B cell (primary cell): Measurements from ENCODE around the gene TF. TPM values are rescaled to one million over a fixed set of nuclear protein-coding genes. Genes with fewer than 3 reads are reported as not detected.

ENCODE experiments used
- ATAC-seq: fragments of 200-7000 bp; cut with Tn5 transposase; one replicate; pipeline ENCODE4 v1.10.0; 2021; ENCODE audit warnings: low read depth, mild to moderate bottlenecking, moderate number of reproducible peaks, moderate library complexity
- CTCF ChIA-PET: fragments of 350-600 bp; sonication (Branson Sonifier 250); formaldehyde crosslinking; loops from one replicate; lab custom pipeline; 2021; ENCODE audit warnings: antibody characterized with exemption, inconsistent platforms; lab: Charles Lee
- POLR2A ChIA-PET: fragments of 350-600 bp; sonication (Branson Sonifier 250); formaldehyde crosslinking; loops from one replicate; lab custom pipeline; 2021; ENCODE audit warnings: antibody characterized with exemption; lab: Charles Lee
- DNase-seq: peaks from one replicate; pipeline ENCODE4 v3.0.0; 2013
- H2AFZ ChIP-seq: 2 replicates; pipeline ENCODE4 v1.6.1; 2012; ENCODE audit warnings: mild to moderate bottlenecking, low read depth, low read length; ENCODE audit not compliant: insufficient read depth, poor library complexity, severe bottlenecking
- H3K27ac ChIP-seq, 2 donors: 1 replicate in 1 of 2; 2 replicates in 1 of 2; pipeline ENCODE4 v1.5.1; 2012 to 2013; ENCODE audit warnings: low read length in 2 of 2, mild to moderate bottlenecking in 2 of 2, moderate library complexity in 1 of 2
- H3K27me3 ChIP-seq, 4 experiments: fragments of 200-600 bp in 1 of 4; sonication (generic) in 1 of 4; replicated peaks in 1 of 4; 1 replicate in 2 of 4; 2 replicates in 2 of 4; pipeline versions ENCODE4 v1.6.1 to v1.7.0; 2013 to 2016; ENCODE audit warnings: low read length in 3 of 4, mild to moderate bottlenecking in 2 of 4, mixed read lengths in 1 of 4, moderate library complexity in 1 of 4; ENCODE audit not compliant: insufficient read depth in 4 of 4, control insufficient read depth in 3 of 4; ENCODE audit errors: control extremely low read depth in 1 of 4
- H3K36me3 ChIP-seq, 2 experiments: replicated peaks in 1 of 2; 1 replicate in 1 of 2; 2 replicates in 1 of 2; pipeline versions ENCODE4 v1.6.1 to v1.7.1; 2013; ENCODE audit warnings: low read length in 1 of 2; ENCODE audit not compliant: insufficient read depth in 2 of 2, control insufficient read depth in 1 of 2; ENCODE audit errors: control extremely low read depth in 1 of 2, extremely low read depth in 1 of 2
- H3K4me1 ChIP-seq, 2 donors: fragments of 200-600 bp in 1 of 2; sonication (generic) in 1 of 2; 1 replicate in 1 of 2; 2 replicates in 1 of 2; pipeline versions ENCODE4 v1.5.1 to v1.6.1; 2013 to 2017; ENCODE audit warnings: low read length in 2 of 2; ENCODE audit not compliant: control insufficient read depth in 2 of 2, insufficient read depth in 2 of 2
- H3K4me2 ChIP-seq: replicated peaks from 2 replicates; pipeline ENCODE3; 2012; ENCODE audit warnings: mild to moderate bottlenecking, low read depth, low read length; ENCODE audit not compliant: poor library complexity, severe bottlenecking
- H3K4me3 ChIP-seq, 5 experiments: fragments of 200-600 bp in 1 of 5; sonication (generic) in 1 of 5; 1 replicate in 3 of 5; 2 replicates in 2 of 5; pipeline versions ENCODE4 v1.5.1 to v1.7.0; 2011 to 2016; ENCODE audit warnings: low read length in 4 of 5, mild to moderate bottlenecking in 4 of 5, low read depth in 2 of 5, control low read depth in 1 of 5, moderate library complexity in 1 of 5; ENCODE audit not compliant: insufficient read depth in 1 of 5; ENCODE audit errors: control extremely low read depth in 1 of 5, extremely low read depth in 1 of 5
- H3K79me2 ChIP-seq: fragments of 200-600 bp; sonication (generic); one replicate; pipeline ENCODE4 v1.6.0; 2016; ENCODE audit warnings: low read length; ENCODE audit not compliant: control insufficient read depth, insufficient read depth
- H3K9ac ChIP-seq: fragments of 200-600 bp; sonication (generic); 2 replicates; pipeline ENCODE4 v1.6.1; 2017; ENCODE audit warnings: mild to moderate bottlenecking, low read length, moderate library complexity
- H3K9me3 ChIP-seq, 3 donors: one replicate each; pipeline versions ENCODE4 v1.6.1 to v1.7.1; 2013; ENCODE audit warnings: low read length in 2 of 3; ENCODE audit not compliant: control insufficient read depth in 2 of 3, insufficient read depth in 1 of 3; ENCODE audit errors: control extremely low read depth in 1 of 3
- H4K20me1 ChIP-seq: 2 replicates; pipeline ENCODE4 v1.6.0; 2012; ENCODE audit warnings: mild to moderate bottlenecking, low read length; ENCODE audit not compliant: insufficient read depth, control insufficient read depth, poor library complexity, severe bottlenecking
- H3K27ac Mint-ChIP-seq: one replicate; pipeline ENCODE4 v1.8.0; 2021; ENCODE audit warnings: mixed read lengths
- H3K27me3 Mint-ChIP-seq: one replicate; pipeline ENCODE4 v1.8.0; 2021; ENCODE audit warnings: mixed read lengths
- H3K4me1 Mint-ChIP-seq: one replicate; pipeline ENCODE4 v1.8.0; 2021; ENCODE audit warnings: mixed read lengths
- H3K4me3 Mint-ChIP-seq: one replicate; pipeline ENCODE4 v1.8.0; 2021; ENCODE audit warnings: mixed read lengths
- H3K9me3 Mint-ChIP-seq: one replicate; pipeline ENCODE4 v1.8.0; 2022; ENCODE audit warnings: mixed read lengths; ENCODE audit not compliant: insufficient read depth
- EZH2 ChIP-seq: IDR thresholded peaks from 2 replicates; pipeline ENCODE4 v1.6.1; 2012; ENCODE audit warnings: borderline replicate concordance, low read depth, mild to moderate bottlenecking, moderate library complexity, low read length; ENCODE audit not compliant: insufficient read depth, poor library complexity, severe bottlenecking
- WGBS: methylation state at CpG from one replicate; pipeline ENCODE4 v1.1.5; 2013; ENCODE audit warnings: missing lambda C conversion rate; ENCODE audit not compliant: insufficient coverage; 5-methylcytosine and 5-hydroxymethylcytosine counted together
- intact Hi-C: fragments of 100-400 bp; cut with micrococcal nuclease; formaldehyde crosslinking; loops from one replicate; pipeline ENCODE4 v1.10.0; 2022
- polyA plus RNA-seq: library from polyadenylated mRNA; depleted of rRNA; stranded (reverse); fragments of >200 nt; gene quantifications from 2 replicates; pipeline ENCODE4 v1.2.3, GENCODE V29; 2012
- total RNA-seq, 2 donors: library from RNA; stranded (reverse); fragments of 120-200 nt in 1 of 2; gene quantifications; 1 replicate in 1 of 2; 2 replicates in 1 of 2; pipeline versions ENCODE4 v1.2.3 to v1.2.4, GENCODE V29; 2013 to 2022
- TF ChIP-seq, protein P1 (sequence below): fragments of 200-600 bp; IDR thresholded peaks from one replicate; pipeline ENCODE4 v1.8.0; 2022; ENCODE audit warnings: antibody characterized with exemption, mild to moderate bottlenecking

TF gene
- total and polyA plus RNA-seq, 2 donors (not counting 1 experiment from before 2014, with no cell fraction given): 0.27 to 0.37 TPM

DNA sequence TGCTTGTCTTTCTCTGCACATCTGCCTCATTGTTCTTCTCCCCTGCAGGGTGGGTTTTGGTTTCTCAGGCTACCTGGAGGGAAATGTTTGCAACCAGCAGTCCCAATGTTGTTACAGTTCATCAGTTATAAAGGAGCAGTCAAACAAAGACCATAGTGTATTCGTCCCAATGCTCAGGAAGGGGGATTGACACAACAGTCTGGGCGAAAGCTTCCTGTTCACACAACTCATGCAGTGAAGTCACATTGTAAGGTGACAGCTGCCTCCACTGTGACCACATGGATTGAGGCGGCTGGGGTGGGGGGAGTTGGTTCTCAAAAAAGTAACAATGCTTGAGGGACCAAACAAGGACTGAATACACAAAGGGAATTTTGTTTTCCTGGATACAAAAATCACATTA lies 28.8 kb upstream of the TF start:
- CTCF ChIA-PET: no interaction called here
- 64% methylated on average over 2 of the region's 3 CpGs for WGBS
- Histone ChIP-seq H3K36me3 (no peaks in the 10 kb centered on the region), H3K4me2 (no peak overlapping the region), H2AFZ (no peak overlapping the region), H3K4me1 (no peaks in the 10 kb centered on the region), H3K27ac (no peak overlapping the region), H3K4me3 (no peak overlapping the region), H3K9me3 (peaks cover 0 to 4% (median 3%) of the 10 kb centered on the region in 3 donors), H3K9ac (no peak overlapping the region), H3K27me3 (no peaks in the 10 kb centered on the region), H4K20me1 (no peaks in the 10 kb centered on the region), H3K79me2 (no peaks in the 10 kb centered on the region)
- Mint-ChIP-seq H3K27ac (no peak overlapping the region), H3K9me3 (no peaks in the 10 kb centered on the region), H3K27me3 (peaks cover 4% of the 10 kb centered on the region), H3K4me3 (no peak overlapping the region), H3K4me1 (no peaks in the 10 kb centered on the region)
- intact Hi-C loops: no loop called here
- POLR2A ChIA-PET: no interaction called here
- ATAC-seq (no peak), DNase-seq (no peak)
- no peak for TF ChIP-seq EZH2
- TF ChIP-seq, protein P1, sequence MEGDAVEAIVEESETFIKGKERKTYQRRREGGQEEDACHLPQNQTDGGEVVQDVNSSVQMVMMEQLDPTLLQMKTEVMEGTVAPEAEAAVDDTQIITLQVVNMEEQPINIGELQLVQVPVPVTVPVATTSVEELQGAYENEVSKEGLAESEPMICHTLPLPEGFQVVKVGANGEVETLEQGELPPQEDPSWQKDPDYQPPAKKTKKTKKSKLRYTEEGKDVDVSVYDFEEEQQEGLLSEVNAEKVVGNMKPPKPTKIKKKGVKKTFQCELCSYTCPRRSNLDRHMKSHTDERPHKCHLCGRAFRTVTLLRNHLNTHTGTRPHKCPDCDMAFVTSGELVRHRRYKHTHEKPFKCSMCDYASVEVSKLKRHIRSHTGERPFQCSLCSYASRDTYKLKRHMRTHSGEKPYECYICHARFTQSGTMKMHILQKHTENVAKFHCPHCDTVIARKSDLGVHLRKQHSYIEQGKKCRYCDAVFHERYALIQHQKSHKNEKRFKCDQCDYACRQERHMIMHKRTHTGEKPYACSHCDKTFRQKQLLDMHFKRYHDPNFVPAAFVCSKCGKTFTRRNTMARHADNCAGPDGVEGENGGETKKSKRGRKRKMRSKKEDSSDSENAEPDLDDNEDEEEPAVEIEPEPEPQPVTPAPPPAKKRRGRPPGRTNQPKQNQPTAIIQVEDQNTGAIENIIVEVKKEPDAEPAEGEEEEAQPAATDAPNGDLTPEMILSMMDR: no peak

DNA sequence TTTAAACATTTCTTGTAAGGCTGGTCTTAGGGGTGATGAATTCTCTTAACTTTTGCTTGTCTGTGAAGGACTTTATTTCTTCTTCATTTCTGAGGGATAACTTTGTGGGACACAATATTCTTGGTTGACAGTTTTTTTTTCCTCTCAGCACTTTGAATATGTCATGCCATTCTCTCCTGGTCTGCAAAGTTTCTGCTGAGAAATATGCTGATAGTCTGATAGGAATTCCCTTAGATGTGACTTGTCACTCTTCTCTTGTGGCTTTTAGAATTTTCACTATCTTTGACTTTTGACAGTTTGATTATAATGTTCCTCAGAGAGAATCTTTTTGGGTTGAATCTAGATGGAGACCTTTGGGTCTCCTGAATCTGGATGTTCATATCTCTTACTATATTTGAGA lies 23.3 kb upstream of the TF start:
- no peak for ATAC-seq
- Histone ChIP-seq H3K36me3 (no peaks in the 10 kb centered on the region), H3K4me2 (no peak overlapping the region), H2AFZ (no peak overlapping the region), H3K4me3 (no peak overlapping the region), H3K9ac (no peak overlapping the region), H3K9me3 (peaks cover 0 to 11% (median 4%) of the 10 kb centered on the region in 3 donors), H3K4me1 (no peaks in the 10 kb centered on the region), H4K20me1 (no peaks in the 10 kb centered on the region), H3K27me3 (no peaks in the 10 kb centered on the region), H3K27ac (no peak overlapping the region), H3K79me2 (no peaks in the 10 kb centered on the region)
- Mint-ChIP-seq H3K27ac (no peak overlapping the region), H3K9me3 (no peaks in the 10 kb centered on the region), H3K27me3 (peaks cover 4% of the 10 kb centered on the region), H3K4me3 (no peak overlapping the region), H3K4me1 (no peaks in the 10 kb centered on the region)
- ChIA-PET CTCF (no interaction called here), POLR2A (no interaction called here)
- intact Hi-C loops: no loop called here
- DNase-seq: no peak
- TF ChIP-seq EZH2: no peak
- TF ChIP-seq, protein P1: no peak
